Vagina (tissue), 2 donors: Measurements from ENCODE around the gene GDI1. TPM values are rescaled to one million over a fixed set of nuclear protein-coding genes. Genes with fewer than 3 reads are reported as not detected.

Experiments
- DNase-seq, 2 donors: peaks; one replicate each; pipeline ENCODE4 v3.0.0-alpha.2; 2017; ENCODE audit errors: extremely low spot score in 2 of 2
- H3K27ac ChIP-seq: fragments of 200-600 bp; sonication (generic); one replicate; pipeline ENCODE4 v1.5.1; 2019
- H3K27me3 ChIP-seq: fragments of 200-600 bp; sonication (generic); one replicate; pipeline ENCODE4 v1.5.1; 2019
- H3K36me3 ChIP-seq, 2 donors: fragments of 200-600 bp; sonication (generic); one replicate each; pipeline ENCODE4 v1.5.1; 2017 to 2019
- H3K4me1 ChIP-seq: fragments of 200-600 bp; sonication (generic); one replicate; pipeline ENCODE4 v1.5.1; 2019
- H3K4me3 ChIP-seq, 2 donors: fragments of 200-600 bp; sonication (generic); 1 replicate in 1 of 2; 2 replicates in 1 of 2; pipeline ENCODE4 v1.5.1; 2016 to 2019
- H3K9me3 ChIP-seq: fragments of 200-600 bp; sonication (generic); one replicate; pipeline ENCODE4 v1.5.1; 2019
- POLR2A ChIP-seq, 2 donors: fragments of 450-650 bp; IDR thresholded peaks; one replicate each; pipeline ENCODE4 v1.6.1; 2017; ENCODE audit warnings: antibody characterized with exemption in 2 of 2, mild to moderate bottlenecking in 2 of 2, moderate library complexity in 2 of 2
- POLR2AphosphoS5 ChIP-seq, 2 donors: sonication (generic); formaldehyde crosslinking; IDR thresholded peaks; one replicate each; pipeline ENCODE4 v1.9.0; 2017; ENCODE audit warnings: antibody characterized with exemption in 2 of 2, mild to moderate bottlenecking in 2 of 2, low read depth in 1 of 2; ENCODE audit not compliant: insufficient read depth in 1 of 2
- intact Hi-C: fragments of 100-400 bp; cut with DNase I; formaldehyde crosslinking; loops from one replicate; pipeline ENCODE4 v1.15.1; 2023
- total RNA-seq: library from RNA; depleted of rRNA; stranded (reverse); fragments of >200 nt; gene quantifications from one replicate; pipeline ENCODE4 v1.2.3, GENCODE V29; 2016
- TF ChIP-seq, protein P1 (sequence below), 3 experiments: fragments of 450-650 bp in 2 of 3; fragments of 200-600 bp in 1 of 3; sonication (generic) in 1 of 3; IDR thresholded peaks; one replicate each; pipeline ENCODE4 v1.5.1; 2017 to 2019; ENCODE audit warnings: antibody characterized with exemption in 3 of 3, mild to moderate bottlenecking in 2 of 3, moderate library complexity in 2 of 3

GDI1 gene
- total RNA-seq, 1 donor from 2014 or later, result 116 TPM

DNA sequence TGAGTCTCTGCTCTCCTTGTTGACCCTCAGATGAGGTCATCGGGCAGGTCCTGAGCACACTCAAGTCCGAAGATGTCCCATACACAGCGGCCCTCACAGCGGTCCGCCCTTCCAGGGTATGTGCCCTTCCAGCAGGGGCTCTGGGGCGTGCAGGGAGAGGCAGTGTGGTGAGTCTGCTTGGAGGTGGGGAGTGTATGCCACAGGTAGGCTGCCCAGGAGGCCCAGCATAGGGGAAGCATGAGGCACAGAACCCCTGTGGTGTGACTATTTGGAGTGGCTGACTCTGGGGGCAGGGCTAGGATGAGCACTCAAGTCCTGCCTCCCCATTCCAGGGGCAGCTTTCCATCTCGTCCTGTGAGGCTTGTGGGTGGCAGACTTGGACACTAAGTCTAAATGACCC lies 3.3 kb upstream of the GDI1 start:
- Histone ChIP-seq H3K4me3 (no peak overlapping the region), H3K27me3 (no peaks in the 10 kb centered on the region), H3K27ac (no peak overlapping the region), H3K36me3 (peaks cover 0 to 4% of the 10 kb centered on the region in 2 donors), H3K9me3 (no peaks in the 10 kb centered on the region), H3K4me1 (peaks cover 6% of the 10 kb centered on the region)
- no peak for TF ChIP-seq POLR2A (IDR thresholded peaks at IDR 0.05)
- TF ChIP-seq POLR2AphosphoS5 (IDR thresholded peaks at IDR 0.05; ENCODE audit: insufficient read depth in 1 of 2, low read depth in 1 of 2), result no peak
- TF ChIP-seq, protein P1, sequence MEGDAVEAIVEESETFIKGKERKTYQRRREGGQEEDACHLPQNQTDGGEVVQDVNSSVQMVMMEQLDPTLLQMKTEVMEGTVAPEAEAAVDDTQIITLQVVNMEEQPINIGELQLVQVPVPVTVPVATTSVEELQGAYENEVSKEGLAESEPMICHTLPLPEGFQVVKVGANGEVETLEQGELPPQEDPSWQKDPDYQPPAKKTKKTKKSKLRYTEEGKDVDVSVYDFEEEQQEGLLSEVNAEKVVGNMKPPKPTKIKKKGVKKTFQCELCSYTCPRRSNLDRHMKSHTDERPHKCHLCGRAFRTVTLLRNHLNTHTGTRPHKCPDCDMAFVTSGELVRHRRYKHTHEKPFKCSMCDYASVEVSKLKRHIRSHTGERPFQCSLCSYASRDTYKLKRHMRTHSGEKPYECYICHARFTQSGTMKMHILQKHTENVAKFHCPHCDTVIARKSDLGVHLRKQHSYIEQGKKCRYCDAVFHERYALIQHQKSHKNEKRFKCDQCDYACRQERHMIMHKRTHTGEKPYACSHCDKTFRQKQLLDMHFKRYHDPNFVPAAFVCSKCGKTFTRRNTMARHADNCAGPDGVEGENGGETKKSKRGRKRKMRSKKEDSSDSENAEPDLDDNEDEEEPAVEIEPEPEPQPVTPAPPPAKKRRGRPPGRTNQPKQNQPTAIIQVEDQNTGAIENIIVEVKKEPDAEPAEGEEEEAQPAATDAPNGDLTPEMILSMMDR (IDR thresholded peaks at IDR 0.05), result no peak
- DNase-seq, result no peak
- intact Hi-C loops, result no loop called here

DNA sequence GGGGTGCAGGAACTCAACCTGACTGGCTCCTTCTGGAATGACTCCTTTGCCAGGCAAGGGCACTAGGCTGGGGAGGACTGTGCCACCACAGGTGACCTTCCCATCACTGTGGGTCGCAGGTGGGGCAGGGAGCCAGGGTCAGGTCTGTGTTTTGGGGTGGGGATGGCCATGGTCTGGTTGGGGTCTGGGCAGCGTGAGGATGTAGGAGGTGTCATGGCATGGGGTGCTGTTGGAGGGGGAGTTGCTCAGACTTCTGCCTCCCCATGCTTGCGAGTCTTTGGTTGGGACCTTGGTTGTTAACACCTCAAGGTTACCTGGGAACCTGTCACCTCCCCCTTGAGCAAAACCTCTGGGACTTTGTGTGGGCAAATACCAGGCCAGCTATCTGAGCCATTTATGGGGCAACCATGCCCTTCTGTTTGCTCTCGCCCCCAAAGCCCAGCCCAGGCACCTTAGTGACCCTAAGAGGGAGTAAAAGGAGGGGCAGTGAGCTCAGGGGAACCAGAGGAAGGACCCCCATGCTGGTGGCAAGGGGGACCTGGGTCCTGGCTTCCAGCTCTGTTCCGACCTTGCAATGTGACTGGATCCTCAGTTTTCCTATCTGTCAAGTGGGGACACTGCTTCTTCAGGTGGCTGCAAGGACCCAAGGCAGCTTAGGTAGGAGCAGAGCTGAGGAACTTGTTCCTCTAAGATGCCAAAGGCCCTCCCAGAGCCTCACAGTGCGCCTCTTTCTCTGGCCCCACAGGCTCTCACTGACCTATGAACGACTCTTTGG lies 2.4 kb upstream of the GDI1 start:
- no peak overlapping the region for H3K4me3 ChIP-seq
- H3K4me1 ChIP-seq, result peaks cover 16% of the 10 kb centered on the region
- intact Hi-C loops, result no loop called here
- TF ChIP-seq, protein P1 (IDR thresholded peaks at IDR 0.05), result no peak
- no peak for TF ChIP-seq POLR2AphosphoS5 (IDR thresholded peaks at IDR 0.05; ENCODE audit: insufficient read depth in 1 of 2, low read depth in 1 of 2)
- TF ChIP-seq POLR2A (IDR thresholded peaks at IDR 0.05), result no peak
- no peaks in the 10 kb centered on the region for H3K9me3 ChIP-seq
- no peak overlapping the region for H3K27ac ChIP-seq
- DNase-seq, result no peak
- peaks cover 0 to 11% of the 10 kb centered on the region in 2 donors for H3K36me3 ChIP-seq
- H3K27me3 ChIP-seq, result no peaks in the 10 kb centered on the region

DNA sequence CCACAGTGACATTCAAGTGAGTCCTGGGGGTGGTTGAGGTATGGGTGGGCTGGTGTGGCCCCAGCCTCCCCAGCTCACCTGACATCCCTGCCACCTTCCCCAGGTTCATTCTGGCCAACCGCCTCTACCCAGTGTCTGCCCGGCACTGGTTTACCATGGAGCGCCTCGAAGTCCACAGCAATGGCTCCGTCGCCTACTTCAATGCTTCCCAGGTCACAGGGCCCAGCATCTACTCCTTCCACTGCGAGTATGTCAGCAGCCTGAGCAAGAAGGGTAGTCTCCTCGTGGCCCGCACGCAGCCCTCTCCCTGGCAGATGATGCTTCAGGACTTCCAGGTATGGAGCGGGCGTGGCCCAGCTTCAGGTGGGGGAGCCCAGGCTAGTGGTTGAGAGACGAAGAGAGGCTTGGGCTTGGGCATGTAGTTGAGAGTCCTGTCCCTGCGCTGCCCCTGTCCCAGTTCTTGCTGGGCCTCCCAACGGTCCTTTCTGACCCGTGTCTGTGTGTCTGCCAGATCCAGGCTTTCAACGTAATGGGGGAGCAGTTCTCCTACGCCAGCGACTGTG lies 1.7 kb upstream of the GDI1 start:
- Histone ChIP-seq H3K4me1 (peaks cover 16% of the 10 kb centered on the region), H3K27me3 (no peaks in the 10 kb centered on the region), H3K9me3 (no peaks in the 10 kb centered on the region), H3K36me3 (peaks cover 0 to 11% of the 10 kb centered on the region in 2 donors), H3K4me3 (no peak overlapping the region), H3K27ac (no peak overlapping the region)
- TF ChIP-seq POLR2A (IDR thresholded peaks at IDR 0.05) (no peak), POLR2AphosphoS5 (IDR thresholded peaks at IDR 0.05; ENCODE audit: insufficient read depth in 1 of 2, low read depth in 1 of 2) (no peak)
- TF ChIP-seq, protein P1 (IDR thresholded peaks at IDR 0.05), result no peak
- intact Hi-C loops, result no loop called here
- no peak for DNase-seq

DNA sequence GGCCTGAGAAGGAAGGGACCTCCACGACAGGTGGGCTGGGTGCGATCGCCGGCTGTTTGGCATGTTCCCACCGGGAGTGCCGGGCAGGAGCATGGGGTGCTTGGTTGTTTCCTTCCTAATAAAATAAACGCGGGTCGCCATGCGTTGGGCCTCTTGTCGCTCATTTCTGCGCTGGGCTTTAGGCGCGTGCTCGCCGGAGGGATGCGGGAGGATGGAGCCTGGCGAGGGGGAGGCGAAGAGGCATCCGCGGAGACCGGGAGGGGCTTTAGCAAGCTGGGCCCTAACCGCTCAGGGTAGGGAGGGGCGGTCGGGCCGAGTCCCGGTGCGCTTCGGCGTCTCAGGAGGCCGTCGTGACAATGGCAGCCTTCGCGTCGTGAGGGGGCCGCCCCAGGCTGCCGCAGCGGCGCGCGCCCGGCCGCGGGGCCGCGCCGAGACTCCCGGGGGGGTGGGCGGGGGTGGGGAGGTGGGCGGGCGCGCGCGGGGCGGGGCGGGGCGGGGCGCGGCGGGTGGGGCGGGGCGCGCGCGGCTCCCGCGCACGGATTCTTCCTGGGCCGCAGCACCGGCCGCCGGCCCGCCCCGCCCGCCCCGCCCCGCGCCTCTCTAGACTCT lies 476 bp upstream of the GDI1 start:
- peaks cover 16% of the 10 kb centered on the region for H3K4me1 ChIP-seq
- no peak for DNase-seq
- no peaks in the 10 kb centered on the region for H3K27me3 ChIP-seq
- peak overlapping the region; percentile 58 to 74 for H3K4me3 ChIP-seq
- intact Hi-C loops, result no loop called here
- peak overlapping the region; percentile 91 for H3K27ac ChIP-seq
- H3K36me3 ChIP-seq, result peaks cover 0 to 11% of the 10 kb centered on the region in 2 donors
- H3K9me3 ChIP-seq, result no peaks in the 10 kb centered on the region
- peak in 1 of 2 donors; percentile 13 for TF ChIP-seq POLR2AphosphoS5 (IDR thresholded peaks at IDR 0.05; ENCODE audit: insufficient read depth in 1 of 2, low read depth in 1 of 2)
- TF ChIP-seq POLR2A (IDR thresholded peaks at IDR 0.05), result no peak

DNA sequence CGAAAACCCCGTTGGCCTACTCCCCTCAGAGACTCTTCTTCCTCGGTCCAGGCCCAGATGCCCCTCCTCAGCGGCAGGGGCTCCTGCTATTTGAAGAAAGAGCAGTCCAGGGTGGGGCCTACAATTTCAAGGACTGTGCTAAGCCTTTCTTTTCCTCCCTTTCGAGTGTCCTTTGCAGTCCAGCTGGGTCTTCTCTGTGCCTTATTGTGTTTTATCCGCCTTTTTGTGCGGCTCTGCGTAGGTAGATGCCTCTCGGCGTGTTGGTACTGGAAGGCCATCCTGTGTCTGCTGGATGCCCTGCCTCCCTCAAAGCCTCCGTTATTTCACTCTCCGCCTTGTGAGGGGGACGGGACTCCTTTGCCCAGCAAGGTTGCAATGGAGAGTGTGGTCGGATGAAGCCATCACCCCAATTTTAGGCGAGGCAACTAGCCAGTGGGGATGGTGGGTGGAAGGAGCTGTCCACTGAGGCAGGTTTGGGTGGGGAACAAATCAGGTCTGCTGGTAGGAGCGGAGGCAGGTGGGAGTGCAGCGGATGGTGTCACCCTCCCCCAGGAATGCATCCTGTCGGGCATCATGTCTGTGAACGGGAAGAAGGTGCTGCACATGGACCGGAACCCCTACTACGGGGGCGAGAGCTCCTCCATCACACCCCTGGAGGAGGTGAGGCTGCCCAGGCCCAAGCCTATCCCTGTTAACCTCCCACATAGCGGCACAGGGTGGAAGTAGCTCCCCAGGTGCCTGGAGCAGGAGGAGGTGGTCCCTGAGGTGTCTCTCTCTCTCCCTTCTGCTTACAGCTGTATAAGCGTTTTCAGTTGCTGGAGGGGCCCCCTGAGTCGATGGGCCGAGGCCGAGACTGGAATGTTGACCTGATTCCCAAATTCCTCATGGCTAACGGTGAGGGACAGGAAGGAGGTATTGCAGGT lies 1.3 kb downstream of the GDI1 start:
- TF ChIP-seq, protein P1 (IDR thresholded peaks at IDR 0.05), result no peak
- TF ChIP-seq POLR2A (IDR thresholded peaks at IDR 0.05) (no peak), POLR2AphosphoS5 (IDR thresholded peaks at IDR 0.05; ENCODE audit: insufficient read depth in 1 of 2, low read depth in 1 of 2) (no peak)
- peaks cover 0 to 12% of the 10 kb centered on the region in 2 donors for H3K36me3 ChIP-seq
- H3K9me3 ChIP-seq, result no peaks in the 10 kb centered on the region
- intact Hi-C loops, result no loop called here
- no peak for DNase-seq
- peaks cover 20% of the 10 kb centered on the region for H3K4me1 ChIP-seq
- H3K4me3 ChIP-seq, result peak overlapping the region; percentile 58 to 74
- peak overlapping the region; percentile 91 for H3K27ac ChIP-seq
- H3K27me3 ChIP-seq, result no peaks in the 10 kb centered on the region
